ENCODE measurements around the gene CHMP3. TPM values are rescaled to one million over a fixed set of nuclear protein-coding genes. Genes with fewer than 3 reads are reported as not detected.

The CHMP3 gene
- polyA plus RNA-seq, 3 donors = 45.4 to 115 (median 99.4) TPM

GRCh38 chr2:86464652-86465051 is 98.6 kb downstream of the CHMP3 start:
- Mint-ChIP-seq H3K9me3 (no peaks in the 10 kb centered on the region), H3K27me3 (ENCODE audit: low read depth in 3 of 3) (no peaks in the 10 kb centered on the region), H3K4me3 (no peak overlapping the region), H3K36me3 (peaks cover 82 to 94% of the 10 kb centered on the region in 2 donors), H3K4me1 (no peaks in the 10 kb centered on the region), H3K27ac (peak overlapping the region in 2 of 7 donors; percentile 4 to 10)
- Histone ChIP-seq H3K79me2 (ENCODE audit: insufficient read depth, low read length) (no peaks in the 10 kb centered on the region), H3K36me3 (replicated peaks in 1 of 2; ENCODE audit: control insufficient read depth in 1 of 2, insufficient read depth in 2 of 2, low read length in 2 of 2) (peaks cover 97 to 100% of the 10 kb centered on the region in 2 donors), H3K4me3 (replicated peaks in 1 of 3; ENCODE audit: low read depth in 2 of 3, low read length in 3 of 3) (no peak overlapping the region), H3K9ac (ENCODE audit: insufficient read depth, low read length, poor library complexity, severe bottlenecking) (no peak overlapping the region), H3K27ac (ENCODE audit: low read depth in 1 of 2, low read length in 2 of 2) (no peak overlapping the region), H3K4me1 (ENCODE audit: control insufficient read depth in 1 of 2, insufficient read depth in 2 of 2, low read length in 2 of 2) (no peaks in the 10 kb centered on the region), H3K4me2 (replicated peaks; ENCODE audit: extremely low read depth, low read length, poor library complexity, severe bottlenecking) (no peak overlapping the region), H3K27me3 (ENCODE audit: control insufficient read depth in 2 of 2, insufficient read depth in 2 of 2, low read length in 2 of 2) (no peaks in the 10 kb centered on the region), H3K9me3 (replicated peaks in 1 of 2; ENCODE audit: control insufficient read depth in 1 of 2, insufficient read depth in 1 of 2, low read length in 2 of 2) (no peaks in the 10 kb centered on the region), H4K20me1 (ENCODE audit: insufficient read depth, low read length) (no peaks in the 10 kb centered on the region), H2AFZ (ENCODE audit: insufficient read depth, low read depth, low read length, poor library complexity, severe bottlenecking) (no peak overlapping the region)
- intact Hi-C loops (cut with micrococcal nuclease) = no loop called here
- 85% methylated on average over 3 of the region's 3 CpGs for WGBS (ENCODE audit: insufficient coverage)
- DNase-seq = no peak
- TF ChIP-seq CTCF (IDR thresholded peaks at IDR 0.05) = no peak

GRCh38 chr2:86461042-86461743 is 102.0 kb downstream of the CHMP3 start:
- intact Hi-C loops (cut with micrococcal nuclease) = no loop called here
- Mint-ChIP-seq H3K27me3 (ENCODE audit: low read depth in 3 of 3) (no peaks in the 10 kb centered on the region), H3K9me3 (no peaks in the 10 kb centered on the region), H3K4me3 (no peak overlapping the region), H3K27ac (no peak overlapping the region), H3K4me1 (no peaks in the 10 kb centered on the region), H3K36me3 (peaks cover 82 to 91% of the 10 kb centered on the region in 2 donors)
- no peak overlapping the region for H3K27ac ChIP-seq (ENCODE audit: low read depth in 1 of 2, low read length in 2 of 2)
- no peaks in the 10 kb centered on the region for H3K79me2 ChIP-seq (ENCODE audit: insufficient read depth, low read length)
- 100% methylated on average over 2 of the region's 3 CpGs for WGBS (ENCODE audit: insufficient coverage)
- H3K4me2 ChIP-seq (replicated peaks; ENCODE audit: extremely low read depth, low read length, poor library complexity, severe bottlenecking) = no peak overlapping the region
- H3K9me3 ChIP-seq (replicated peaks in 1 of 2; ENCODE audit: control insufficient read depth in 1 of 2, insufficient read depth in 1 of 2, low read length in 2 of 2) = no peaks in the 10 kb centered on the region
- no peak for DNase-seq
- H3K4me3 ChIP-seq (replicated peaks in 1 of 3; ENCODE audit: low read depth in 2 of 3, low read length in 3 of 3) = no peak overlapping the region
- TF ChIP-seq CTCF (IDR thresholded peaks at IDR 0.05) = no peak
- H3K4me1 ChIP-seq (ENCODE audit: control insufficient read depth in 1 of 2, insufficient read depth in 2 of 2, low read length in 2 of 2) = no peaks in the 10 kb centered on the region
- no peaks in the 10 kb centered on the region for H4K20me1 ChIP-seq (ENCODE audit: insufficient read depth, low read length)
- H3K36me3 ChIP-seq (replicated peaks in 1 of 2; ENCODE audit: control insufficient read depth in 1 of 2, insufficient read depth in 2 of 2, low read length in 2 of 2) = peaks cover 95 to 100% of the 10 kb centered on the region in 2 donors
- no peak overlapping the region for H3K9ac ChIP-seq (ENCODE audit: insufficient read depth, low read length, poor library complexity, severe bottlenecking)
- H2AFZ ChIP-seq (ENCODE audit: insufficient read depth, low read depth, low read length, poor library complexity, severe bottlenecking) = no peak overlapping the region
- H3K27me3 ChIP-seq (ENCODE audit: control insufficient read depth in 2 of 2, insufficient read depth in 2 of 2, low read length in 2 of 2) = no peaks in the 10 kb centered on the region

Measured in CD14-positive monocyte (primary cell).